HG03280 (cell line): ENCODE data around the gene HAL.
"Not testable (repeated sequence)": the region's sequence is repeated elsewhere in the genome, so short reads cannot be mapped to it uniquely, and the experiment has no call there.

Source experiments
- ATAC-seq: cut with Tn5 transposase; IDR thresholded peaks from one replicate; pipeline ENCODE4 v1.9.1; 2021; ENCODE audit warnings: mild to moderate bottlenecking, moderate library complexity; ENCODE audit not compliant: unreplicated experiment

The HAL gene

GRCh38 chr12:95978351-95978750 lies 17.8 kb downstream of the HAL start:
- no peak for ATAC-seq

- ATAC-seq, result no peak
Measured at GRCh38 chr12:95977764-95978305, 18.3 kb downstream of the HAL start.

GRCh38 chr12:95976416-95976832 lies 19.7 kb downstream of the HAL start:
- ATAC-seq, result no peak

GRCh38 chr12:95975491-95975890 lies 20.7 kb downstream of the HAL start:
- no peak for ATAC-seq

- ATAC-seq, result no peak
Measured at GRCh38 chr12:95974358-95974757, 21.8 kb downstream of the HAL start.

GRCh38 chr12:95972832-95973456 lies 23.2 kb downstream of the HAL start:
- ATAC-seq, result no peak

GRCh38 chr12:95970905-95971304 lies 25.2 kb downstream of the HAL start:
- ATAC-seq, result no peak

- not testable (repeated sequence) for ATAC-seq
Measured at GRCh38 chr12:95969116-95969515, 27.0 kb downstream of the HAL start.

- ATAC-seq, result no peak
Measured at GRCh38 chr12:95967301-95967700, 28.8 kb downstream of the HAL start.

- no peak for ATAC-seq
Measured at GRCh38 chr12:95966287-95966870, 29.8 kb downstream of the HAL start.

- no peak for ATAC-seq
Measured at GRCh38 chr12:95963096-95963495, 33.0 kb downstream of the HAL start.

- ATAC-seq, result no peak
Measured at GRCh38 chr12:95962222-95962621, 33.9 kb downstream of the HAL start.

GRCh38 chr12:95960241-95960640 lies 35.9 kb downstream of the HAL start:
- no peak for ATAC-seq

GRCh38 chr12:95959107-95959506 lies 37.0 kb downstream of the HAL start:
- ATAC-seq, result no peak

- no peak for ATAC-seq
Measured at GRCh38 chr12:95956557-95957145, 39.5 kb downstream of the HAL start.

GRCh38 chr12:95955549-95956159 lies 40.5 kb downstream of the HAL start:
- ATAC-seq, result no peak

- ATAC-seq, result no peak
Measured at GRCh38 chr12:95953000-95953399, 43.1 kb downstream of the HAL start.

GRCh38 chr12:95951515-95951914 lies 44.6 kb downstream of the HAL start:
- no peak for ATAC-seq

GRCh38 chr12:95949477-95950206 lies 46.5 kb downstream of the HAL start:
- no peak for ATAC-seq

- no peak for ATAC-seq
Measured at GRCh38 chr12:95944108-95944704, 51.9 kb downstream of the HAL start.

GRCh38 chr12:95943330-95943842 lies 52.8 kb downstream of the HAL start, which contains the start of gene AMDHD1:
TSS of gene AMDHD1 (plus strand) at chr12:95943331. CDS start at chr12:95943399, 68 bp downstream.
- ATAC-seq, result peak; percentile 61
